GM12873 (cell line): ENCODE data around the gene BCAS3.

Experiments
- CTCF ChIP-seq: IDR thresholded peaks from 2 replicates; pipeline ENCODE4 v1.5.1; 2012; ENCODE audit warnings: low read depth, mild to moderate bottlenecking, moderate library complexity, low read length, control low read depth; ENCODE audit not compliant: insufficient read depth; ENCODE audit errors: missing control alignments

The BCAS3 gene

DNA sequence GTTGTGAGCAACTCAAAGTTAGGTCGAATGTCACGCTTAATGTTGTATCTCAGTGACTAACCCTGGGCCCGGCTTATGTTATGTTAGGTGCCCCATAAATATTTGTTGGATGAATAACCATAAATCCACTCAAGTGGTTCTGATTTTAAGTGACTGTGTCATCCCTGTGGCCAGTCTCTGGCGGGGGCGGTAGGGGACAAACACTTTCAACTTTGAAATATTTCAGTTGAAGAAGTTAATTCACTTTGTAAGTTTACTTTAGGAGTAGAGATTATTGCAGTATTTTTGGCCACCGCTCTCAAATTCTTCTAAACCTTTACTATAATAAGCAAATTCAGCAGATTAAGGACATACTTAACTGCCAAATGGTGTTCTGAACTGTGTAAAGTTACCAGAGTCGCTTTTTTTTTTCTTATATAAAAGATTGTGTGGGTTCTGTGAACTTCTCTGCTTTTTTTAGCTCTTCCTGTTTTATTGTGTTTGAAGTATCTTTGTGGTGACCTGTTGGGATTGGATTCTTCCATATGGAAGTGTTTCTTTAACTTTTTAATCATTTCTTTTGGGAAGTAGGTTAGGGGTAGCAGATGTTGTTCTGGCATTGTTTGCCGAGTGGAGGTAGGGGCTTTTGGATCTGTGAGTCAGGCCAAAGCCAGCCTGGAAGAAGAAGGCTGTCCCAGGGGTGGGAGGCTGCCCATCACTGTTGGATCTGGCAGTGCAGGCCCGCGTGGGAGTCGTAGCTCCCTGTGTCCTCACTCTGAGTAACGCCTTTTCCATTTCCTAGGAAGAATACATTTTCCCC is 660.5 kb downstream of the BCAS3 start:
- TF ChIP-seq CTCF = no peak

DNA sequence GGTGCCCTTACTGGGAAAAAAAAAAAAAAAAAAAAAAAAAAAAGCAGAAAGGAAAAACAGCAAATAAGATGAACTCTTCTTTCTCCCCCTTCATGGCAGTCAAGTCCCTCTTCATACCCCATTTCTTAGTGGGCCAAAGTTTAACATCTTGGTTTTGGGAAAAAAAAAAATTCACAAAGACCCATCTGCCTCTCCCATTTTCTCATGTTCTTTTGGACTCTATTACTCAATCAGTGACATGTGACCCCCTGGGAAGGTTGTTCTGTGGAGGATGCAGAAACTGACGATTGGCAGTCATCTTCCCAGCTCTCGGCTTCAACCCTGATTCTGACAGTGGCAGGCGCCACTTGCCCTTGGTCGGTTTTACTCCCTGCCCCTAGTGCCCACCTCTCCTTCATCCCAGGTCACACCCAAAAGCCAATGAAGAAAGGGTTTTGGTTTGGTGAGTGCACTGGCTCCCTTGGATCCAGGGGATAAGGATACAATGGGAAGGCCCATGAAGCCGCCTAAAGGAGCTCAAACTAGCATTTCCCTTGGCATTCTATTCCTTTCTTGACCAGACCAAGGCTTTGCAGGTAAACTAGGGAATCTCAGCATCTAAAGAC is 661.3 kb downstream of the BCAS3 start:
- TF ChIP-seq CTCF = no peak

GRCh38 chr17:61340431-61341209 is 663.0 kb downstream of the BCAS3 start:
- no peak for TF ChIP-seq CTCF

GRCh38 chr17:61343576-61343975 is 665.9 kb downstream of the BCAS3 start:
- no peak for TF ChIP-seq CTCF

DNA sequence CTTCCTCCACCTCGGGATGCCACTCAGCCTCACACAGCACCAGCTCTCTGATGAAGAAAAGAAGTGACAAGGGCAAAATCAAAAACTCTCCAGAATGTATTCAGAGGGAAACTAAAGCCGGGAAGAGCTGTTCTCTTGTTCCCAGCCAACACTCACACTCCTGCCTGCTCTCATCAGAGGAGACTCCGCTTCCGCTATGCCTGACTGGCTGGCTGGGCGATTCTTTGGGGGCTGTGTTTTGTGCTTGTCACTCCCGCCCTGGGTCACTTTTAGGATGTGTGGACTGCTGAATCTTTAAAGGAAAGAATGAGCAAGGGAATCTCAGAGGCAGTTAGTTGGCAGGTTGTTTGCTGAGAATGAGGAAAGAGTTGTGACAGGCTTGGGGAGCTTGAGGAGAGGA is 667.4 kb downstream of the BCAS3 start:
- TF ChIP-seq CTCF = no peak

- TF ChIP-seq CTCF = no peak
Observed at GRCh38 chr17:61345825-61346666, 668.4 kb downstream of the BCAS3 start.
